Measurements from ENCODE around the gene GNGT2.
A peak's percentile ranks its signal among the peaks of the same experiment; 100 is the strongest.

GNGT2 gene

GRCh38 chr17:49193513-49194296 is 16.7 kb downstream of the GNGT2 start (continued):
- TF ChIP-seq ZSCAN18 (tag by site-specific recombination; IDR thresholded peaks at IDR 0.05) (peak; percentile 12; the same call in 1 of the 2 replicates), ZNF148 (tag by site-specific recombination; IDR thresholded peaks at IDR 0.05; ENCODE audit: borderline replicate concordance) (no peak), ZNF324 (tag by site-specific recombination; IDR thresholded peaks at IDR 0.05) (no peak), GLIS2 (tag by site-specific recombination; IDR thresholded peaks at IDR 0.05) (no peak), BCL6B (tag by site-specific recombination; IDR thresholded peaks at IDR 0.05) (no peak), ZNF776 (tag by site-specific recombination; IDR thresholded peaks at IDR 0.05; ENCODE audit: borderline replicate concordance) (no peak), MZF1 (tag by site-specific recombination; IDR thresholded peaks at IDR 0.05; ENCODE audit: borderline replicate concordance) (no peak), ZNF423 (tag by site-specific recombination; IDR thresholded peaks at IDR 0.05) (peak; percentile 68; the same call in 1 of the 2 replicates), ZNF76 (tag by site-specific recombination; IDR thresholded peaks at IDR 0.05; ENCODE audit: borderline replicate concordance, low read depth) (no peak), ZNF18 (tag by site-specific recombination; IDR thresholded peaks at IDR 0.05) (no peak), ZNF571 (tag by site-specific recombination; IDR thresholded peaks at IDR 0.05) (no peak), KLF8 (tag by site-specific recombination; IDR thresholded peaks at IDR 0.05) (no peak; the same call in 1 of the 2 replicates), SP3 (tag by site-specific recombination; IDR thresholded peaks at IDR 0.05) (peak; percentile 49), ZNF175 (tag by site-specific recombination; IDR thresholded peaks at IDR 0.05) (no peak), ZNF654 (tag by site-specific recombination; IDR thresholded peaks at IDR 0.05; ENCODE audit: low read depth) (0 out of 2 replicates have a peak, but pooled peaks have one; percentile 10), ZNF391 (tag by site-specific recombination; IDR thresholded peaks at IDR 0.05; ENCODE audit: borderline replicate concordance, low read depth) (no peak; the same call in none of the 2 replicates), AEBP2 (tag by site-specific recombination; IDR thresholded peaks at IDR 0.05; ENCODE audit: borderline replicate concordance) (no peak), ZNF416 (tag by site-specific recombination; IDR thresholded peaks at IDR 0.05) (no peak), ZSCAN23 (tag by site-specific recombination; IDR thresholded peaks at IDR 0.05) (no peak), PRDM4 (tag by site-specific recombination; IDR thresholded peaks at IDR 0.05) (peak; percentile 24; the same call in 1 of the 2 replicates), GLIS1 (tag by site-specific recombination; IDR thresholded peaks at IDR 0.05) (no peak; the same call in 1 of the 2 replicates), ZFP37 (tag by site-specific recombination; IDR thresholded peaks at IDR 0.05) (no peak), ZNF558 (tag by site-specific recombination; IDR thresholded peaks at IDR 0.05) (no peak), ZNF629 (tag by site-specific recombination; IDR thresholded peaks at IDR 0.05) (peak; percentile 81; the same call in 1 of the 2 replicates), ZNF132 (tag by site-specific recombination; IDR thresholded peaks at IDR 0.05; ENCODE audit: borderline replicate concordance) (no peak), ZNF747 (tag by site-specific recombination; IDR thresholded peaks at IDR 0.05) (no peak), ZNF704 (tag by site-specific recombination; IDR thresholded peaks at IDR 0.05) (no peak)

Data from HEK293 (cell line).